SU-DHL-6 (cell line): ENCODE data around the gene KIRREL1.

Source experiments
- EZH2phosphoT487 ChIP-seq: fragments of 200-600 bp; sonication (generic), shearing (Covaris generic); conservative IDR thresholded peaks from 2 replicates; pipeline ENCODE4 v1.6.1; 2018; ENCODE audit warnings: mild to moderate bottlenecking, antibody characterized with exemption, low read length, moderate library complexity, mixed read lengths
- TF ChIP-seq, protein P1 (sequence below): fragments of 200-600 bp; sonication (generic); IDR thresholded peaks from one replicate; pipeline ENCODE4 v1.5.1; 2017; ENCODE audit warnings: antibody characterized with exemption, mild to moderate bottlenecking, low read length, moderate library complexity; ENCODE audit not compliant: insufficient read depth, poor library complexity, severe bottlenecking

DNA sequence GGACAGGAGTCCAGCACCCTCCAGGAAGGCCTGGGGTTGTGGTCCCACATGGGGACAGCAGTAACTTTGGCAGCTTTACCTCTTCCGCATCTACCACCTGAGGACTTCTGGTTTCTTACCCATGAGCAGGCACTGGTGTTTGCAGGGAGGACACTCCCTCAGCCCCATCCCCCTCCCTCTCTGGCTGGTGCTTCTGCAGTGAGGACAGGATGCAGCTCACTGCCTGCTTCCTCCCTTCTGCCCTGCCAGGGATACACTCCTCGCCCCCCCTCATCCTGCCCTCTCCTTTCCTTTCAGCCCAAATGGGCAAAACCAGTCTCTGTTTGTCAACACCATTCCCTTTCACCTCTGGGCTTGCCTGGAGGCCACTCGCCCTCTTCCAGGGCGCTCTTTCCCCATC lies 62.4 kb downstream of the KIRREL1 start:
- TF ChIP-seq, protein P1, sequence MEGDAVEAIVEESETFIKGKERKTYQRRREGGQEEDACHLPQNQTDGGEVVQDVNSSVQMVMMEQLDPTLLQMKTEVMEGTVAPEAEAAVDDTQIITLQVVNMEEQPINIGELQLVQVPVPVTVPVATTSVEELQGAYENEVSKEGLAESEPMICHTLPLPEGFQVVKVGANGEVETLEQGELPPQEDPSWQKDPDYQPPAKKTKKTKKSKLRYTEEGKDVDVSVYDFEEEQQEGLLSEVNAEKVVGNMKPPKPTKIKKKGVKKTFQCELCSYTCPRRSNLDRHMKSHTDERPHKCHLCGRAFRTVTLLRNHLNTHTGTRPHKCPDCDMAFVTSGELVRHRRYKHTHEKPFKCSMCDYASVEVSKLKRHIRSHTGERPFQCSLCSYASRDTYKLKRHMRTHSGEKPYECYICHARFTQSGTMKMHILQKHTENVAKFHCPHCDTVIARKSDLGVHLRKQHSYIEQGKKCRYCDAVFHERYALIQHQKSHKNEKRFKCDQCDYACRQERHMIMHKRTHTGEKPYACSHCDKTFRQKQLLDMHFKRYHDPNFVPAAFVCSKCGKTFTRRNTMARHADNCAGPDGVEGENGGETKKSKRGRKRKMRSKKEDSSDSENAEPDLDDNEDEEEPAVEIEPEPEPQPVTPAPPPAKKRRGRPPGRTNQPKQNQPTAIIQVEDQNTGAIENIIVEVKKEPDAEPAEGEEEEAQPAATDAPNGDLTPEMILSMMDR = no peak
- no peak for TF ChIP-seq EZH2phosphoT487
